ENCODE measurements around the gene SUN1. TPM values are rescaled to one million over a fixed set of nuclear protein-coding genes. Genes with fewer than 3 reads are reported as not detected.

SUN1 gene
- total RNA-seq, 1 donor from 2014 or later: 127 TPM

DNA sequence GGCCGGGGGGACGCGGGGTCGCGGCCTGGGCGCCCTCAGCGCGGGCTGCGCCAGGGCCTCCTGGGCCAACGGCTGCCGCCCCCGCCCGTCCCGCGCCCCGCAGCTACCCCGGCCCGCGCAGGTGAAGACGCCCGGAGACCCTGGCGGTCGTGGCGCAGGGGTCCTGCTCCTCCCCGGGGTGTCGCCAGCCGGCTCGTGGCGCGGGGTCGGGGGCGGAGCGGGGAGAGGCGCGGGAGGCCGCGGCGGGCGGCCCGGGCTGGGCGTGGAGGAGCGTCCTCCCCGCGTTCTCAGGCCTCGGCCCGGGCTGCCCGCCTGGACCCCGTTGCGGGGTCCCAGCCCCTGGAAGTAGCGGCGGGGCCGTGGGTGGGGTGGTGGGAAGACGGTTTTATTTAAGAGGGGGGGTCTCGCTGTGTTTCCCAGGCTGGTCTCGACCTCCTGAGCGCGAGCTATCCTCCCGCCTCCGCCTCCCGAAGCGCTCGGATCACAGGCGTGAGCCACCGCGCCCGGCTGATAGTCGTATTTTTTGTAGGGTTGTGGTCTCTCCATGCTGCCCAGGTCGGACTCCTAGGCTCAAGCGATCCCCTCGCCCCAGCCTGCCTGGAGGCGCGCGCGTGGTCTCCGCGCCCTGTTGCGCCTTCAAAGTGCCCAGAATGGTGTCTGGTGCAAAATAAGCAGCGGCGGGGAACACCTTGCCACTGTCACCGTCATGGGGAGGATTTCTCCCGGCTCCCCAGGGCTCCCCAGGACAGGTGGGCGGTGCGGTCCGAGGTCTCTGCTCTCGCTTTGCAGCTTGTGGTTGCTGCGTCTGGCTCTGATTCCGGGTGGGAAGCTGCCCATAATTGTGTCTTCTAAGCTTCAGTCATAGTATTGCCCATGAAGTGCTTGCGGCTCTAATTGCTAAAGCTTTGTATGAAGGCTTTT, 15.3 kb upstream of the SUN1 start:
- intact Hi-C loops (cut with DNase I): no loop called here
- peak; percentile 75 for DNase-seq

DNA sequence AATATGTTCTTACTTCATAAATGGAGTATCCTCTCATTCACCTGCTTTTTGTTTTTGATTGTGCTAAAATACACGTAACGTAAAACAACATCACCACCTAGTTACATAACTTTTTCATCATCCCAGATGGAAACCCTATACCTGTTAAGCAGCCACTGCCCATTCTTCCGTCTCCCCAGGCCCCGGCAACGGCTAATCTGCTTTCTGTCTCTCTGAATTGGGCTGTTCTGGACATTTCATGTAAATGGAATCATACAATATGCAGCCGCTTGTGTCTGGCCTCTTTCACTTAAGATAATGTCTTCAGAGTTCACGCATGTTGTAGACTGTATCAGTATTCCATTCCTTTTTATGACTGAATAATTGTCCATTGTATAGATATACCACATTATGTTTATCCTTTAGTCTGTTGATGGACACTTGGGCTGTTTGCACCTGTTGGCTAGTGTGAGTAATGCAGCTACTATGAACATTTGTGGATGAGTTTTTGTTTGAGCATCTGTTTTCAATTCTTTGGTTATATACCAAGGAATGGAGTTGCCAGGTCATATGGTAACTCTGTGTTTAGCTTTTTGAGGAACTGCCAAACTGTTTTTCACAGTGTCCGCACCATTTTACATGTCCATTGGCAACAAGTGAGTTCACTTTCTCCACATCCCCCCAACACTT, 14.1 kb upstream of the SUN1 start:
- ATAC-seq: no peak

More for the DNA sequence above, 15.3 kb upstream of the SUN1 start:
- Histone ChIP-seq H3K4me3 (peak overlapping the region; percentile 73), H3K36me3 (no peaks in the 10 kb centered on the region), H3K9me3 (no peaks in the 10 kb centered on the region), H3K27me3 (no peaks in the 10 kb centered on the region), H3K27ac (peak overlapping the region; percentile 75), H3K4me1 (peaks cover 36% of the 10 kb centered on the region)
- no peak for ATAC-seq
- TF ChIP-seq, protein P1, sequence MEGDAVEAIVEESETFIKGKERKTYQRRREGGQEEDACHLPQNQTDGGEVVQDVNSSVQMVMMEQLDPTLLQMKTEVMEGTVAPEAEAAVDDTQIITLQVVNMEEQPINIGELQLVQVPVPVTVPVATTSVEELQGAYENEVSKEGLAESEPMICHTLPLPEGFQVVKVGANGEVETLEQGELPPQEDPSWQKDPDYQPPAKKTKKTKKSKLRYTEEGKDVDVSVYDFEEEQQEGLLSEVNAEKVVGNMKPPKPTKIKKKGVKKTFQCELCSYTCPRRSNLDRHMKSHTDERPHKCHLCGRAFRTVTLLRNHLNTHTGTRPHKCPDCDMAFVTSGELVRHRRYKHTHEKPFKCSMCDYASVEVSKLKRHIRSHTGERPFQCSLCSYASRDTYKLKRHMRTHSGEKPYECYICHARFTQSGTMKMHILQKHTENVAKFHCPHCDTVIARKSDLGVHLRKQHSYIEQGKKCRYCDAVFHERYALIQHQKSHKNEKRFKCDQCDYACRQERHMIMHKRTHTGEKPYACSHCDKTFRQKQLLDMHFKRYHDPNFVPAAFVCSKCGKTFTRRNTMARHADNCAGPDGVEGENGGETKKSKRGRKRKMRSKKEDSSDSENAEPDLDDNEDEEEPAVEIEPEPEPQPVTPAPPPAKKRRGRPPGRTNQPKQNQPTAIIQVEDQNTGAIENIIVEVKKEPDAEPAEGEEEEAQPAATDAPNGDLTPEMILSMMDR (IDR thresholded peaks at IDR 0.05): no peak

DNA sequence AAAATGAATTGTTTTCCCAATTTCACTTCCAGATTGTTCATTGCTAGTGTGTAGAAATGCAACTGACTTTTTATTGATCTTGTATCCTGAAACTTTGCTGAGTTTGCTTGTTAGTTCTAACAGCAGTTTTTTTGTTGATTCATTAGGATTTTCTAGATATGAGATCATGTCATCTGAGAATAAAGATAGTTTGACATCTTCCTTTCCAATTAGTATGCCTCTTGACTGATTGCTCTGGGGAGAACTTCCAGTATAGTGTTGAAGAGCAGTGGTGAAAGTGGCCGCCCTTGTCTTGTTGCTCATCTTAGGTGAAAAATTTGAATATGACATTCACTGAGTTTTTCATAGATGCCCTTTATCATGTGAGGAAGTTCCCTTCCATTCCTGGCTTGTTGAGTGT, 11.9 kb upstream of the SUN1 start:
- no peak for DNase-seq
- Histone ChIP-seq H3K9me3 (no peaks in the 10 kb centered on the region), H3K27me3 (no peaks in the 10 kb centered on the region), H3K4me1 (peaks cover 31% of the 10 kb centered on the region), H3K27ac (no peak overlapping the region), H3K36me3 (no peaks in the 10 kb centered on the region), H3K4me3 (no peak overlapping the region)
- TF ChIP-seq, protein P1 (IDR thresholded peaks at IDR 0.05): no peak
- no peak for ATAC-seq
- intact Hi-C loops (cut with DNase I): no loop called here

More for the DNA sequence above, 14.1 kb upstream of the SUN1 start:
- H3K36me3 ChIP-seq: no peaks in the 10 kb centered on the region
- peak overlapping the region; percentile 73 for H3K4me3 ChIP-seq
- no peaks in the 10 kb centered on the region for H3K27me3 ChIP-seq
- no peak for DNase-seq
- H3K27ac ChIP-seq: no peak overlapping the region
- TF ChIP-seq, protein P1 (IDR thresholded peaks at IDR 0.05): peak; percentile 40
- intact Hi-C loops (cut with DNase I): no loop called here
- peaks cover 28% of the 10 kb centered on the region for H3K4me1 ChIP-seq
- no peaks in the 10 kb centered on the region for H3K9me3 ChIP-seq

DNA sequence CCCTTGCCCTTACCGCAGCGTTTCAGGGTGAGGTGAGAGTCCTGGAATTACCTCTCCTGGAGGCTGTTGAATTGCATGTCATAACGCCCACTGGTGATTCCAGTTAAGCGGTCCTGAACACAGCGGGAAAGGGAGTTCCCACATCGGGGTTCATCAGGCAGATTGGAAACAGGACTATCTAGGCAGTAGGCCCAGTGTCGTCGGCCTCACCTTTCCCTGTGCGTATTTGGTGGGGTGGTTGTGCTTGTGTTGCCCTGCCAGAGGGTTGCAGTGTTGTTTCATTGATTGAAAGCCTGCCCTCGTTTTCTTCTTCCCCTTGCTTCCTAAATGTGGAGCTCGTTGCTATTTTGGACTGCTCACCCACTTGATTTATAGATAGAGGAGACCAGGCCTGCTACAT, 10.6 kb upstream of the SUN1 start:
- Histone ChIP-seq H3K4me1 (peaks cover 36% of the 10 kb centered on the region), H3K9me3 (no peaks in the 10 kb centered on the region), H3K4me3 (no peak overlapping the region), H3K27me3 (no peaks in the 10 kb centered on the region), H3K36me3 (no peaks in the 10 kb centered on the region), H3K27ac (no peak overlapping the region)
- no peak for DNase-seq
- intact Hi-C loops (cut with DNase I): no loop called here
- TF ChIP-seq, protein P1 (IDR thresholded peaks at IDR 0.05): no peak
- no peak for ATAC-seq

DNA sequence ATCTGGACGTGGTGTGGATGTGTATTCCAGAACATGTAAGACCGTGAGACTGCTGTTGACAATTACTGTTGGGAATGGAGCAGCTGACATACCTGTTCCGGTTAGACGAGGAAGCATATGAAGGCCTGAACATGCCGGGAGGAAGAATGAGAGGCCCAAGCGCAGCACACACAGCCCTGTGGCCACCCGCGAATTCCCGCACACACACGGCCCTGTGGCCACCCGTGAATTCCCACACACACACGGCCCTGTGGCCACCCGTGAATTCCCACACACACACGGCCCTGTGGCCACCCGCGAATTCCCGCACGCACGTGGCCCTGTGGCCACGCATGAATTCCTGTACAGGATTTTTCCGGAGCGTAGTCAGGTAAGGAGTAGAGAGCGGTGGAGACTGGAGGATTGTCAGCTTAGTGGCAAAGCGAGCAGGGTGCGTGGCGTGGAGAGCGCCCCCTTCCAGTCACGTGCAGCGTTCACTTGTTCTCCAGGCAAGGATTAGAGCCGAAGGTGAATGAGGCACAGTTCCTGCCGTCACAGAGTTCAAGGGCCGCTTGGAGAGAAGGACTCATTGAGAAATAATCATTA, 9.5 kb upstream of the SUN1 start:
- Histone ChIP-seq H3K4me1 (peaks cover 31% of the 10 kb centered on the region), H3K27ac (no peak overlapping the region), H3K9me3 (no peaks in the 10 kb centered on the region), H3K4me3 (no peak overlapping the region), H3K27me3 (no peaks in the 10 kb centered on the region), H3K36me3 (no peaks in the 10 kb centered on the region)
- DNase-seq (no peak), ATAC-seq (no peak)
- TF ChIP-seq, protein P1 (IDR thresholded peaks at IDR 0.05): no peak
- intact Hi-C loops (cut with DNase I): no loop called here

Measured in upper lobe of right lung (tissue), 1 donor.